Measurements from ENCODE around the gene PHC2.

DNA sequence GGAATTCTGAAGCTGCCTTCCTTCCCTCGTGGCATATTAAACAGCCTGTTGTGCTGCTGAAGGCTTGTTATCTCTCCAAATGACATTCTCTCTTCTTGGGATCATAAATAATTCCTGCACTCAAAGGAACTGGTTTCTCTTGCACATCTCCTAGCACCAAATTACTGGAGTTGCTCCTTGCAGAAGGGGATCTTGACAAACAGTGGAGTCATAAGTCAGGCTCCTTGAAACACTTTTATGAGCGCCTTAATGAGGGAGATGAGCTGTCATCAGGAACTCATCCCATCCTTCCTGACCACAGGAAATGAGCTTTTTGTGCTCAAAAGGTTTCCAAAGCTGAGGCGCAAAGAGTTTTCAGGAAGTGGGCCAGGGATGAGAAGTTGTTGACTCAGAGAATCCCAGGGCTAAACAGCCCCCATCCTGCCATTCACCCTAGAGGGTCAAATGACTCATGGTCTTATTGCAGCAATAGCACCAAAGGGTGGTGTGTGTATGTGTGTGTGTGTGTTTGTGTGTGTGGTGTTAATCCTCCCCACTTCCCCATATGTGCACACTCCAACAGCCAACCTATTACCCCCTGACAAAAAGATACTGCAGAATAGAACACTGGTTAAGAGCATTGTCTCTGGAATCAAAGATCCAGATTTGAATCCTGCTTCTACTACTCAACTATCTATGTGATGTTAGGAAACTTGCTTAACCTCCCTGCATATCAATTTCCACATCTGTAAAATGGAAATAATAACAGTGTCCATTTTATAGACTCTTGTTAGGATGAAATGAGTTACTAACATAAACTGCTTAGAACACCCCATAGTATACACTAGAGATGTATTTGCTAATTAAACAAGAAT is 2.8 kb upstream of the PHC2 start:
- TF ChIP-seq, protein P1, sequence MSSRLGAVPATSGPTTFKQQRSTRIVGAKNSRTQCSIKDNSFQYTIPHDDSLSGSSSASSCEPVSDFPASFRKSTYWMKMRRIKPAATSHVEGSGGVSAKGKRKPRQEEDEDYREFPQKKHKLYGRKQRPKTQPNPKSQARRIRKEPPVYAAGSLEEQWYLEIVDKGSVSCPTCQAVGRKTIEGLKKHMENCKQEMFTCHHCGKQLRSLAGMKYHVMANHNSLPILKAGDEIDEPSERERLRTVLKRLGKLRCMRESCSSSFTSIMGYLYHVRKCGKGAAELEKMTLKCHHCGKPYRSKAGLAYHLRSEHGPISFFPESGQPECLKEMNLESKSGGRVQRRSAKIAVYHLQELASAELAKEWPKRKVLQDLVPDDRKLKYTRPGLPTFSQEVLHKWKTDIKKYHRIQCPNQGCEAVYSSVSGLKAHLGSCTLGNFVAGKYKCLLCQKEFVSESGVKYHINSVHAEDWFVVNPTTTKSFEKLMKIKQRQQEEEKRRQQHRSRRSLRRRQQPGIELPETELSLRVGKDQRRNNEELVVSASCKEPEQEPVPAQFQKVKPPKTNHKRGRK (tag; IDR thresholded peaks at IDR 0.05) = no peak
- no peak for TF ChIP-seq SRF (CRISPR knock-in tag; IDR thresholded peaks at IDR 0.05)
- TF ChIP-seq RAD21 (CRISPR knock-in tag; conservative IDR thresholded peaks at IDR 0.05 in 1 of 2, IDR thresholded peaks at IDR 0.05 in 1 of 2) = no peak; a peak in 1 of 4 replicates
- TF ChIP-seq, protein P2, sequence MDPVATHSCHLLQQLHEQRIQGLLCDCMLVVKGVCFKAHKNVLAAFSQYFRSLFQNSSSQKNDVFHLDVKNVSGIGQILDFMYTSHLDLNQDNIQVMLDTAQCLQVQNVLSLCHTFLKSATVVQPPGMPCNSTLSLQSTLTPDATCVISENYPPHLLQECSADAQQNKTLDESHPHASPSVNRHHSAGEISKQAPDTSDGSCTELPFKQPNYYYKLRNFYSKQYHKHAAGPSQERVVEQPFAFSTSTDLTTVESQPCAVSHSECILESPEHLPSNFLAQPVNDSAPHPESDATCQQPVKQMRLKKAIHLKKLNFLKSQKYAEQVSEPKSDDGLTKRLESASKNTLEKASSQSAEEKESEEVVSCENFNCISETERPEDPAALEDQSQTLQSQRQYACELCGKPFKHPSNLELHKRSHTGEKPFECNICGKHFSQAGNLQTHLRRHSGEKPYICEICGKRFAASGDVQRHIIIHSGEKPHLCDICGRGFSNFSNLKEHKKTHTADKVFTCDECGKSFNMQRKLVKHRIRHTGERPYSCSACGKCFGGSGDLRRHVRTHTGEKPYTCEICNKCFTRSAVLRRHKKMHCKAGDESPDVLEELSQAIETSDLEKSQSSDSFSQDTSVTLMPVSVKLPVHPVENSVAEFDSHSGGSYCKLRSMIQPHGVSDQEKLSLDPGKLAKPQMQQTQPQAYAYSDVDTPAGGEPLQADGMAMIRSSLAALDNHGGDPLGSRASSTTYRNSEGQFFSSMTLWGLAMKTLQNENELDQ (CRISPR knock-in tag; IDR thresholded peaks at IDR 0.05; ENCODE audit: borderline replicate concordance) = no peak
- no peak for TF ChIP-seq NCOR1 (IDR thresholded peaks at IDR 0.05)

Measured in K562 (cell line).